A673 (cell line): Measurements from ENCODE around the gene SLC2A9.

Experiments used
- CTCF ChIP-seq: fragments of 300-800, 200-600 bp; sonication (generic); conservative IDR thresholded peaks from 2 replicates; pipeline ENCODE4 v1.5.1; 2017; ENCODE audit warnings: low read depth, mild to moderate bottlenecking, antibody characterized with exemption, low read length, moderate library complexity, mixed read lengths
- EZH2 ChIP-seq: fragments of 200-600 bp; sonication (generic); IDR thresholded peaks from 2 replicates; pipeline ENCODE4 v1.6.1; 2017; ENCODE audit warnings: borderline replicate concordance, low read depth, mild to moderate bottlenecking, mixed read lengths, antibody characterized with exemption, low read length; ENCODE audit not compliant: poor library complexity, severe bottlenecking

- no peak for TF ChIP-seq CTCF
- TF ChIP-seq EZH2: no peak
Observed at GRCh38 chr4:10028910-10029309, 7.6 kb upstream of the SLC2A9 start.
